Lower lobe of right lung (tissue), 2 donors: ENCODE results near the gene C9orf152. TPM values are rescaled to one million over a fixed set of nuclear protein-coding genes. Genes with fewer than 3 reads are reported as not detected.

Source experiments
- ATAC-seq, 2 donors: fragments of 200-7000 bp; cut with Tn5 transposase; one replicate each; pipeline ENCODE4 v1.9.1; 2020 to 2022; ENCODE audit warnings: mild to moderate bottlenecking in 2 of 2, moderate library complexity in 2 of 2
- DNase-seq: peaks from one replicate; pipeline ENCODE4 v3.0.0-alpha.2; 2020
- H3K27ac ChIP-seq: fragments of 200-600 bp; one replicate; pipeline ENCODE4 v1.8.0; 2022
- H3K27me3 ChIP-seq: fragments of 200-600 bp; one replicate; pipeline ENCODE4 v1.8.0; 2022; ENCODE audit warnings: low read depth
- H3K36me3 ChIP-seq: fragments of 200-600 bp; one replicate; pipeline ENCODE4 v1.8.0; 2022; ENCODE audit warnings: mild to moderate bottlenecking
- H3K4me1 ChIP-seq: fragments of 200-600 bp; one replicate; pipeline ENCODE4 v1.8.0; 2022
- H3K4me3 ChIP-seq: fragments of 200-600 bp; one replicate; pipeline ENCODE4 v1.8.0; 2022; ENCODE audit warnings: mild to moderate bottlenecking
- H3K9me3 ChIP-seq: fragments of 200-600 bp; one replicate; pipeline ENCODE4 v1.8.0; 2022
- CTCF ChIP-seq: fragments of 200-600 bp; IDR thresholded peaks from one replicate; pipeline ENCODE4 v1.8.0; 2022; ENCODE audit warnings: antibody characterized with exemption, mild to moderate bottlenecking
- intact Hi-C: fragments of 100-400 bp; cut with DNase I; formaldehyde crosslinking; loops from one replicate; pipeline ENCODE4 v1.11.0; 2022
- total RNA-seq: library from RNA; stranded (reverse); fragmentation: NEBNext Ultra II Directional; extraction: Animal tissue kit (Norgen Biotek cat#: 25700); gene quantifications from one replicate; pipeline ENCODE4 v1.2.1, GENCODE V29; 2021
- donor health status: DM: no; HTN: yes; CAD: no; lungs with severe emphysema.

The C9orf152 gene
- total RNA-seq, 1 donor from 2014 or later, result 26.1 TPM

- Histone ChIP-seq H3K27ac (no peak overlapping the region), H3K36me3 (peaks cover 12% of the 10 kb centered on the region), H3K4me3 (no peak overlapping the region), H3K9me3 (no peaks in the 10 kb centered on the region), H3K27me3 (no peaks in the 10 kb centered on the region), H3K4me1 (no peaks in the 10 kb centered on the region)
- intact Hi-C loops, result no loop called here
- DNase-seq (no peak), ATAC-seq (no peak)
- no peak for TF ChIP-seq CTCF
These were observed 32.5 kb downstream of the C9orf152 start for GRCh38 chr9:110175275-110175968.

- DNase-seq (no peak), ATAC-seq (no peak)
- H3K4me3 ChIP-seq, result no peak overlapping the region
- no peaks in the 10 kb centered on the region for H3K9me3 ChIP-seq
- H3K27ac ChIP-seq, result no peak overlapping the region
- H3K36me3 ChIP-seq, result peaks cover 33% of the 10 kb centered on the region
- no peaks in the 10 kb centered on the region for H3K27me3 ChIP-seq
- no peak for TF ChIP-seq CTCF
- intact Hi-C loops, result no loop called here
- no peaks in the 10 kb centered on the region for H3K4me1 ChIP-seq
These were observed 34.7 kb downstream of the C9orf152 start for GRCh38 chr9:110173322-110173642.

- no peak for ATAC-seq
- Histone ChIP-seq H3K27me3 (no peaks in the 10 kb centered on the region), H3K4me3 (no peak overlapping the region), H3K9me3 (no peaks in the 10 kb centered on the region), H3K36me3 (peaks cover 34% of the 10 kb centered on the region), H3K4me1 (peaks cover 6% of the 10 kb centered on the region), H3K27ac (no peak overlapping the region)
- TF ChIP-seq CTCF, result no peak
- intact Hi-C loops, result no loop called here
- no peak for DNase-seq
These were observed 37.4 kb downstream of the C9orf152 start for GRCh38 chr9:110170357-110171257.

GRCh38 chr9:110168486-110168885, 39.5 kb downstream of the C9orf152 start:
- intact Hi-C loops, result no loop called here
- no peaks in the 10 kb centered on the region for H3K27me3 ChIP-seq
- ATAC-seq (no peak), DNase-seq (no peak)
- peaks cover 6% of the 10 kb centered on the region for H3K4me1 ChIP-seq
- no peak overlapping the region for H3K27ac ChIP-seq
- no peaks in the 10 kb centered on the region for H3K9me3 ChIP-seq
- peaks cover 34% of the 10 kb centered on the region for H3K36me3 ChIP-seq
- no peak overlapping the region for H3K4me3 ChIP-seq
- TF ChIP-seq CTCF, result no peak

- H3K9me3 ChIP-seq, result no peaks in the 10 kb centered on the region
- no peak for TF ChIP-seq CTCF
- DNase-seq, result no peak
- peaks cover 8% of the 10 kb centered on the region for H3K36me3 ChIP-seq
- no peaks in the 10 kb centered on the region for H3K27me3 ChIP-seq
- peaks cover 34% of the 10 kb centered on the region for H3K4me1 ChIP-seq
- intact Hi-C loops, result no loop called here
- ATAC-seq, result no peak
- H3K27ac ChIP-seq, result no peak overlapping the region
- no peak overlapping the region for H3K4me3 ChIP-seq
These were observed 46.0 kb downstream of the C9orf152 start for GRCh38 chr9:110161940-110162339.
